IPS-15b (cell line): ENCODE data around the gene TMEM119.
"Not testable (repeated sequence)": the region's sequence is repeated elsewhere in the genome, so short reads cannot be mapped to it uniquely, and the experiment has no call there.

Experiments used
- H3K27me3 ChIP-seq: one replicate; pipeline ENCODE4 v1.6.1; 2013; ENCODE audit warnings: low read length; ENCODE audit not compliant: control insufficient read depth, insufficient read depth
- H3K36me3 ChIP-seq: one replicate; pipeline ENCODE4 v1.6.1; 2013; ENCODE audit warnings: low read length; ENCODE audit not compliant: control insufficient read depth, insufficient read depth
- H3K4me1 ChIP-seq: one replicate; pipeline ENCODE4 v1.6.1; 2013; ENCODE audit warnings: mild to moderate bottlenecking, low read length; ENCODE audit not compliant: control insufficient read depth, insufficient read depth
- H3K4me3 ChIP-seq: one replicate; pipeline ENCODE4 v1.5.1; 2013; ENCODE audit warnings: low read depth, low read length
- H3K9ac ChIP-seq: one replicate; pipeline ENCODE4 v1.6.1; 2013; ENCODE audit warnings: low read depth, mild to moderate bottlenecking, low read length
- H3K9me3 ChIP-seq: one replicate; pipeline ENCODE4 v1.6.1; 2013; ENCODE audit warnings: mild to moderate bottlenecking, low read length; ENCODE audit not compliant: control insufficient read depth, insufficient read depth

Gene TMEM119

GRCh38 chr12:108561852-108562347 is 36.0 kb downstream of the TMEM119 start:
- peaks cover 22% of the 10 kb centered on the region for H3K36me3 ChIP-seq
- peak overlapping the region; percentile 93 for H3K9ac ChIP-seq
- H3K4me3 ChIP-seq, result peak overlapping the region; percentile 100
- H3K27me3 ChIP-seq, result no peaks in the 10 kb centered on the region
- H3K4me1 ChIP-seq, result peaks cover 4% of the 10 kb centered on the region
- no peaks in the 10 kb centered on the region for H3K9me3 ChIP-seq

- H3K4me3 ChIP-seq, result peak within 1 kb of the TSS; percentile 100
- peak within 1 kb of the TSS; percentile 93 for H3K9ac ChIP-seq
- peaks cover 4% of the 10 kb centered on the region for H3K4me1 ChIP-seq
- H3K27me3 ChIP-seq, result no peaks in the 10 kb centered on the region
- H3K36me3 ChIP-seq, result peaks cover 15% of the 10 kb centered on the region
- no peaks in the 10 kb centered on the region for H3K9me3 ChIP-seq
Observed at GRCh38 chr12:108560752-108561719, 36.8 kb downstream of the TMEM119 start, which contains the start of gene SART3. SART3 (minus strand) TSS chr12:108561173; CDS start chr12:108561154, 19 bp downstream.

DNA sequence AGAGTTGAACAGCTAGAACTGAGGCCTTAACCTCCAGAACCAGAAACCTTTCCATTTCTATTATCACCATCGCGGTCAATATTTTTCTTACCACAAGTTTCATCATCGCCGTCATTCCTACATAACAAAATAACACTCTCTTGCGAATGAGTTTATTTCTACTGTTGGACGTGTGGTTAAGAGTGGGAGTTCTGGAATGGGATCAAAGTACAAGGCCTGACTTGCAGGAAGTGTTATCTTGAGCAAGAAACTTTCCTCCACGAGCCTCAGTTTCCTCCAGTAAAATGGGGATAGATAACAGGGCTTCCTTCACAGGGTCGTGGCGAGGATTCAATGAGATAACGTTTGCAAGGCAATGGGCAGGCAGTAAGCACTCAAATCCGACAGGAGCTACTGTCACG is 37.6 kb downstream of the TMEM119 start:
- Histone ChIP-seq H3K4me3 (peak overlapping the region; percentile 100), H3K9me3 (no peaks in the 10 kb centered on the region), H3K27me3 (no peaks in the 10 kb centered on the region), H3K36me3 (peaks cover 12% of the 10 kb centered on the region), H3K4me1 (peaks cover 4% of the 10 kb centered on the region), H3K9ac (peak overlapping the region; percentile 93)

GRCh38 chr12:108559748-108560147 is 38.1 kb downstream of the TMEM119 start:
- Histone ChIP-seq H3K27me3 (no peaks in the 10 kb centered on the region), H3K9ac (no peak overlapping the region), H3K4me1 (peaks cover 4% of the 10 kb centered on the region), H3K36me3 (peaks cover 8% of the 10 kb centered on the region), H3K9me3 (no peaks in the 10 kb centered on the region), H3K4me3 (peak overlapping the region; percentile 100)

DNA sequence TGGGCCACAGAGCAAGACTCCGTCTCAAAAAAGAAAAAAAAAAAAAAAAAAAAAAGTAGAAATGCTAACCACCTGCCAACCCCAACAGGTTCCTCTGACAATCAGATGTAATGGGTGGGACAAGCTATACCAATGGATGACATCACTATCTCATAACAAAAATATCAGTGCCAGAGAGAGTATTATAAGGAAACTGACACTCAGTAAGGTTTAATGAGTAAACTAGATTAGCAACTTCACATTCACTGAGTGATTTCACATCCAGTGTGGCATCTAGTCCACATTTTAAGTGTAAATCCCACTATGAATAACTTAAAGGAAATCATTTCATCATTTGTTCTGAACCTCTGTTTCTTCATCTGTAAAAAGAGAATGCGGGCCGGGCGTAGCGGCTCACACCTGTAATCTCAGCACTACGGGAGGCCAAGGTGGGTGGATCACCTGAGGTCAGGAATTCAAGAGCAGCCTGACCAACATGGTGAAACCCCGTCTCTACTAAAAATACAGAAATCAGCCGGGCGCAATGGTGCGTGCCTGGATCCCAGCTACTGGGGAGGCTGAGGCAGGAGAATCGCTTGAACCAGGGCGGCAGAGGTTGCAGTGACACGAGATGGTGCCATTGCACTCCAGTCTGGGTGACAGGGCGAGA is 38.8 kb downstream of the TMEM119 start:
- H3K4me3 ChIP-seq, result peak overlapping the region; percentile 100
- H3K27me3 ChIP-seq, result no peaks in the 10 kb centered on the region
- H3K36me3 ChIP-seq, result peaks cover 1% of the 10 kb centered on the region
- H3K4me1 ChIP-seq, result peaks cover 4% of the 10 kb centered on the region
- no peaks in the 10 kb centered on the region for H3K9me3 ChIP-seq
- H3K9ac ChIP-seq, result no peak overlapping the region

DNA sequence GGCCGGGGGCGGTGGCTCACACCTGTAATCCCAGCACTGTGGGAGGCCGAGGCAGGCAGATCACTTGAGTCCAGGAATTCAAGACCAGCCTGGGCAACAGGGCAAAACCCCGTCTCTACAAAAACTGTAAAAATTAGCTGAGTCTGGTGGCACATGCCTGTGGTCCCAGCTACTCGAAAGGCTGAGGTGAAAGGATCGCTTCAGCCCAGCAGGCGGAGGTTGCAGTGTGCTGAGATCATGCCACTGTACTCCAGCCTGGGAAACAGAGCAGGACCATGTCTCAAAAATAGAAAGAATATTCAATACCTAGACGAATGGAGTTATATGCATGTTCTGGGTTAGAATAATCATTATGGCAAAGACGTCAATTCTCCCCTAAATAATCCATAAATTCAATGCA is 42.5 kb downstream of the TMEM119 start:
- not testable (repeated sequence) for H3K9me3 ChIP-seq, H3K36me3 ChIP-seq, H3K4me3 ChIP-seq, H3K27me3 ChIP-seq, H3K4me1 ChIP-seq, H3K9ac ChIP-seq

DNA sequence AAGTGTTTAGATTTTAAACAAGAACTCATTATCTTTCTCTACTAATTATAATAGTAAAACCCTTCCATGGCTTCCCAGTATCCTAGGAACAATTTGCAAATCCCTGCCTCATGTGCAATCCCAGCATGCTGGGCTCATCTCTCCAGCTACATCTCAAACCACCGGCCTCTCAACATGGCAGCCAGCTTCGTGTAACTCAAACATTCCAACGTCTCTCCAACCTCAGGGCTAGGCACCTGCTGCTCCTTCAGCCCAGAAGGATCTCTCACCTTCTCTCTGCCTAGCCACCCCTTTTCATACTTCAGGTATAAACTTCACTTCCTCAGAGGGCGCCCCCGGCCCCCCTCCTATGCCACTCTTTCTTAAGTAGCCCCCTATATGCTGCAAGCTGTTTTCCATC is 44.1 kb downstream of the TMEM119 start:
- Histone ChIP-seq H3K4me1 (no peaks in the 10 kb centered on the region), H3K9ac (no peak overlapping the region), H3K9me3 (no peaks in the 10 kb centered on the region), H3K4me3 (no peak overlapping the region), H3K27me3 (no peaks in the 10 kb centered on the region), H3K36me3 (peaks cover 4% of the 10 kb centered on the region)

DNA sequence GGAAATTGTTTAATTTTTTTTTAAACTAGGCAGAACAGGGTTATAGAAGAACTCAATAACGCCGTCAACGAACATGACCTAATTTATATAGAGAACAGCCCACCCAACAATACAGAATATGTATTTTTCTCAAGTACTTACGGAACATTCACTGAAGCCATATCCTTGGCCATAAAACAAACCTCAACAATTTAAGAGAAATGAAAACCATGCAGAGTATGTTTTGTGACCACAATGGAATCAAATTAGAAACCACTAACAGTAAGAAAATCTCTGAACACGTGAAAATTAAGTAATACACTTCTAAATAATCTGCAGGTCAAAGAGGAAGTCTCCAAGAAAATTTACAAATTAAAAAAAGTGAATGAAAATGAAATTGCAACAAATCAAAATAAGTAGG is 46.3 kb downstream of the TMEM119 start:
- H3K4me1 ChIP-seq, result no peaks in the 10 kb centered on the region
- H3K27me3 ChIP-seq, result no peaks in the 10 kb centered on the region
- H3K36me3 ChIP-seq, result peaks cover 10% of the 10 kb centered on the region
- no peak overlapping the region for H3K4me3 ChIP-seq
- H3K9me3 ChIP-seq, result no peaks in the 10 kb centered on the region
- H3K9ac ChIP-seq, result no peak overlapping the region

- Histone ChIP-seq H3K4me1 (no peaks in the 10 kb centered on the region), H3K9me3 (no peaks in the 10 kb centered on the region), H3K27me3 (no peaks in the 10 kb centered on the region), H3K36me3 (peaks cover 31% of the 10 kb centered on the region), H3K9ac (no peak overlapping the region), H3K4me3 (no peak overlapping the region)
Observed at GRCh38 chr12:108548954-108549521, 48.8 kb downstream of the TMEM119 start.

DNA sequence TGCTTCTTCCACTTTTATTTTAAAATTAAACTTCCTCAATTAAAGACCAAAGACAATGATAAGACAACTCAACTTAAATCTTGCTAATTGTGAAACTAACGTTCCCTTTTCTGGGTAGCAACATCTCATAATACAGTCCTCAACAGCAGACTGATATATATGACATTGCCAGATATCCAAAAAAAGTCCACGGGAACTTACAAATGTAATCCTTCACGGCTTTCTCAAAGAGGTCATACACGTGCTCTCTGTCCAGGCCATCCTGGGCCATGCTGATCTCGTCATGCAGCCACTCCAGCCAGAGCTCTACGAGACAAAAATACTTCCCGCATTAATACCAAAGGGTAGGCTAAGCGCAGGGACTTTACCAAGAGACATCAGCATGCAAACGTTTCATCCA is 50.2 kb downstream of the TMEM119 start:
- Histone ChIP-seq H3K9me3 (no peaks in the 10 kb centered on the region), H3K27me3 (no peaks in the 10 kb centered on the region)

GRCh38 chr12:108543652-108544051 is 54.2 kb downstream of the TMEM119 start:
- Histone ChIP-seq H3K4me1 (no peaks in the 10 kb centered on the region), H3K9ac (no peak overlapping the region), H3K36me3 (peaks cover 33% of the 10 kb centered on the region), H3K4me3 (no peak overlapping the region), H3K27me3 (no peaks in the 10 kb centered on the region), H3K9me3 (no peaks in the 10 kb centered on the region)

More for the DNA sequence above, 50.2 kb downstream of the TMEM119 start:
- H3K9ac ChIP-seq, result no peak overlapping the region
- H3K36me3 ChIP-seq, result peaks cover 37% of the 10 kb centered on the region
- H3K4me3 ChIP-seq, result no peak overlapping the region
- no peaks in the 10 kb centered on the region for H3K4me1 ChIP-seq
